ENCODE data around the gene ERAP2.

ERAP2 gene

GRCh38 chr5:96851312-96852062 is 24.8 kb upstream of the ERAP2 start:
- no peak overlapping the region for H3K4me3 ChIP-seq (ENCODE audit: low read length)
- H3K36me3 ChIP-seq (ENCODE audit: control insufficient read depth, insufficient read depth, low read length): no peaks in the 10 kb centered on the region
- H3K4me1 ChIP-seq (ENCODE audit: control insufficient read depth, insufficient read depth, low read length): no peaks in the 10 kb centered on the region
- H3K9me3 ChIP-seq (ENCODE audit: control insufficient read depth, low read length): no peaks in the 10 kb centered on the region
- no peaks in the 10 kb centered on the region for H3K27me3 ChIP-seq (ENCODE audit: control insufficient read depth, insufficient read depth, low read length)
- H3K9ac ChIP-seq (ENCODE audit: low read length): no peak overlapping the region

- H3K36me3 ChIP-seq (ENCODE audit: control insufficient read depth, insufficient read depth, low read length): no peaks in the 10 kb centered on the region
- H3K4me3 ChIP-seq (ENCODE audit: low read length): no peak overlapping the region
- no peak overlapping the region for H3K9ac ChIP-seq (ENCODE audit: low read length)
- no peaks in the 10 kb centered on the region for H3K27me3 ChIP-seq (ENCODE audit: control insufficient read depth, insufficient read depth, low read length)
- no peaks in the 10 kb centered on the region for H3K9me3 ChIP-seq (ENCODE audit: control insufficient read depth, low read length)
- no peaks in the 10 kb centered on the region for H3K4me1 ChIP-seq (ENCODE audit: control insufficient read depth, insufficient read depth, low read length)
These were observed 23.5 kb upstream of the ERAP2 start for GRCh38 chr5:96852759-96853158.

GRCh38 chr5:96854067-96854466 is 22.2 kb upstream of the ERAP2 start:
- Histone ChIP-seq H3K4me3 (ENCODE audit: low read length) (no peak overlapping the region), H3K27me3 (ENCODE audit: control insufficient read depth, insufficient read depth, low read length) (no peaks in the 10 kb centered on the region), H3K9me3 (ENCODE audit: control insufficient read depth, low read length) (no peaks in the 10 kb centered on the region), H3K36me3 (ENCODE audit: control insufficient read depth, insufficient read depth, low read length) (no peaks in the 10 kb centered on the region), H3K9ac (ENCODE audit: low read length) (no peak overlapping the region), H3K4me1 (ENCODE audit: control insufficient read depth, insufficient read depth, low read length) (no peaks in the 10 kb centered on the region)

GRCh38 chr5:96855031-96855872 is 21.0 kb upstream of the ERAP2 start:
- H3K4me1 ChIP-seq (ENCODE audit: control insufficient read depth, insufficient read depth, low read length): no peaks in the 10 kb centered on the region
- no peak overlapping the region for H3K9ac ChIP-seq (ENCODE audit: low read length)
- no peak overlapping the region for H3K4me3 ChIP-seq (ENCODE audit: low read length)
- no peaks in the 10 kb centered on the region for H3K9me3 ChIP-seq (ENCODE audit: control insufficient read depth, low read length)
- no peaks in the 10 kb centered on the region for H3K27me3 ChIP-seq (ENCODE audit: control insufficient read depth, insufficient read depth, low read length)
- H3K36me3 ChIP-seq (ENCODE audit: control insufficient read depth, insufficient read depth, low read length): no peaks in the 10 kb centered on the region

- Histone ChIP-seq H3K9me3 (ENCODE audit: control insufficient read depth, low read length) (no peaks in the 10 kb centered on the region), H3K4me1 (ENCODE audit: control insufficient read depth, insufficient read depth, low read length) (no peaks in the 10 kb centered on the region), H3K9ac (ENCODE audit: low read length) (no peak overlapping the region), H3K4me3 (ENCODE audit: low read length) (no peak overlapping the region), H3K36me3 (ENCODE audit: control insufficient read depth, insufficient read depth, low read length) (no peaks in the 10 kb centered on the region), H3K27me3 (ENCODE audit: control insufficient read depth, insufficient read depth, low read length) (no peaks in the 10 kb centered on the region)
These were observed 19.9 kb upstream of the ERAP2 start for GRCh38 chr5:96856371-96856770.

GRCh38 chr5:96857454-96857853 is 18.8 kb upstream of the ERAP2 start:
- Histone ChIP-seq H3K9me3 (ENCODE audit: control insufficient read depth, low read length) (no peaks in the 10 kb centered on the region), H3K9ac (ENCODE audit: low read length) (no peak overlapping the region), H3K4me3 (ENCODE audit: low read length) (no peak overlapping the region), H3K27me3 (ENCODE audit: control insufficient read depth, insufficient read depth, low read length) (no peaks in the 10 kb centered on the region), H3K36me3 (ENCODE audit: control insufficient read depth, insufficient read depth, low read length) (no peaks in the 10 kb centered on the region), H3K4me1 (ENCODE audit: control insufficient read depth, insufficient read depth, low read length) (no peaks in the 10 kb centered on the region)

- no peak overlapping the region for H3K4me3 ChIP-seq (ENCODE audit: low read length)
- no peaks in the 10 kb centered on the region for H3K36me3 ChIP-seq (ENCODE audit: control insufficient read depth, insufficient read depth, low read length)
- no peaks in the 10 kb centered on the region for H3K9me3 ChIP-seq (ENCODE audit: control insufficient read depth, low read length)
- H3K4me1 ChIP-seq (ENCODE audit: control insufficient read depth, insufficient read depth, low read length): no peaks in the 10 kb centered on the region
- no peaks in the 10 kb centered on the region for H3K27me3 ChIP-seq (ENCODE audit: control insufficient read depth, insufficient read depth, low read length)
- H3K9ac ChIP-seq (ENCODE audit: low read length): no peak overlapping the region
These were observed 18.4 kb upstream of the ERAP2 start for GRCh38 chr5:96857924-96858323.

- no peak overlapping the region for H3K9ac ChIP-seq (ENCODE audit: low read length)
- no peaks in the 10 kb centered on the region for H3K36me3 ChIP-seq (ENCODE audit: control insufficient read depth, insufficient read depth, low read length)
- H3K9me3 ChIP-seq (ENCODE audit: control insufficient read depth, low read length): no peaks in the 10 kb centered on the region
- H3K4me3 ChIP-seq (ENCODE audit: low read length): no peak overlapping the region
- no peaks in the 10 kb centered on the region for H3K27me3 ChIP-seq (ENCODE audit: control insufficient read depth, insufficient read depth, low read length)
- H3K4me1 ChIP-seq (ENCODE audit: control insufficient read depth, insufficient read depth, low read length): no peaks in the 10 kb centered on the region
These were observed 16.9 kb upstream of the ERAP2 start for GRCh38 chr5:96859375-96859774.

- no peaks in the 10 kb centered on the region for H3K27me3 ChIP-seq (ENCODE audit: control insufficient read depth, insufficient read depth, low read length)
- no peaks in the 10 kb centered on the region for H3K4me1 ChIP-seq (ENCODE audit: control insufficient read depth, insufficient read depth, low read length)
- H3K36me3 ChIP-seq (ENCODE audit: control insufficient read depth, insufficient read depth, low read length): no peaks in the 10 kb centered on the region
- no peaks in the 10 kb centered on the region for H3K9me3 ChIP-seq (ENCODE audit: control insufficient read depth, low read length)
- H3K9ac ChIP-seq (ENCODE audit: low read length): no peak overlapping the region
- H3K4me3 ChIP-seq (ENCODE audit: low read length): no peak overlapping the region
These were observed 15.2 kb upstream of the ERAP2 start for GRCh38 chr5:96861076-96861475.

GRCh38 chr5:96863114-96863513 is 13.2 kb upstream of the ERAP2 start:
- Histone ChIP-seq H3K9ac (ENCODE audit: low read length) (no peak overlapping the region), H3K27me3 (ENCODE audit: control insufficient read depth, insufficient read depth, low read length) (no peaks in the 10 kb centered on the region), H3K4me3 (ENCODE audit: low read length) (no peak overlapping the region), H3K9me3 (ENCODE audit: control insufficient read depth, low read length) (no peaks in the 10 kb centered on the region), H3K36me3 (ENCODE audit: control insufficient read depth, insufficient read depth, low read length) (no peaks in the 10 kb centered on the region), H3K4me1 (ENCODE audit: control insufficient read depth, insufficient read depth, low read length) (peaks cover 4% of the 10 kb centered on the region)

GRCh38 chr5:96863949-96864584 is 12.2 kb upstream of the ERAP2 start:
- H3K4me1 ChIP-seq (ENCODE audit: control insufficient read depth, insufficient read depth, low read length): peaks cover 4% of the 10 kb centered on the region
- H3K27me3 ChIP-seq (ENCODE audit: control insufficient read depth, insufficient read depth, low read length): no peaks in the 10 kb centered on the region
- H3K36me3 ChIP-seq (ENCODE audit: control insufficient read depth, insufficient read depth, low read length): no peaks in the 10 kb centered on the region
- no peak overlapping the region for H3K9ac ChIP-seq (ENCODE audit: low read length)
- H3K9me3 ChIP-seq (ENCODE audit: control insufficient read depth, low read length): no peaks in the 10 kb centered on the region
- no peak overlapping the region for H3K4me3 ChIP-seq (ENCODE audit: low read length)

- Histone ChIP-seq H3K27me3 (ENCODE audit: control insufficient read depth, insufficient read depth, low read length) (no peaks in the 10 kb centered on the region), H3K4me1 (ENCODE audit: control insufficient read depth, insufficient read depth, low read length) (peaks cover 4% of the 10 kb centered on the region), H3K9me3 (ENCODE audit: control insufficient read depth, low read length) (no peaks in the 10 kb centered on the region), H3K4me3 (ENCODE audit: low read length) (no peak overlapping the region), H3K9ac (ENCODE audit: low read length) (no peak overlapping the region), H3K36me3 (ENCODE audit: control insufficient read depth, insufficient read depth, low read length) (no peaks in the 10 kb centered on the region)
These were observed 11.3 kb upstream of the ERAP2 start for GRCh38 chr5:96864922-96865530.
